Effector memory CD4-positive, alpha-beta T cell (primary cell): ENCODE results near the gene RETREG2.

Experiments used
- DNase-seq, 3 donors: peaks; one replicate each; pipeline ENCODE4 v3.0.0-alpha.2; 2020
- H3K27ac ChIP-seq: 2 replicates; pipeline ENCODE4 v1.7.0; 2013; ENCODE audit warnings: mild to moderate bottlenecking, low read length, moderate library complexity; ENCODE audit not compliant: insufficient read depth, poor library complexity, severe bottlenecking
- H3K27me3 ChIP-seq: replicated peaks from 2 replicates; pipeline ENCODE4 v1.7.0; 2013; ENCODE audit warnings: mild to moderate bottlenecking, low read length; ENCODE audit not compliant: insufficient read depth, control insufficient read depth, poor library complexity, severe bottlenecking
- H3K36me3 ChIP-seq: 2 replicates; pipeline ENCODE4 v1.7.0; 2013; ENCODE audit warnings: mild to moderate bottlenecking, low read length, moderate library complexity; ENCODE audit not compliant: control insufficient read depth, insufficient read depth
- H3K4me1 ChIP-seq: 2 replicates; pipeline ENCODE4 v1.7.0; 2013; ENCODE audit warnings: low read length, mild to moderate bottlenecking; ENCODE audit not compliant: control insufficient read depth, insufficient read depth, poor library complexity, severe bottlenecking
- H3K4me3 ChIP-seq: 2 replicates; pipeline ENCODE4 v1.7.0; 2013; ENCODE audit warnings: low read length, low read depth, mild to moderate bottlenecking; ENCODE audit not compliant: insufficient read depth, poor library complexity, severe bottlenecking
- H3K9me3 ChIP-seq: 2 replicates; pipeline ENCODE4 v1.7.0; 2013; ENCODE audit warnings: mild to moderate bottlenecking, low read length, moderate library complexity; ENCODE audit not compliant: control insufficient read depth

Gene RETREG2

GRCh38 chr2:219155054-219155644 is 22.9 kb upstream of the RETREG2 start:
- Histone ChIP-seq H3K27me3 (no peaks in the 10 kb centered on the region), H3K4me1 (peaks cover 6% of the 10 kb centered on the region), H3K36me3 (peaks cover 20% of the 10 kb centered on the region), H3K27ac (no peak overlapping the region), H3K4me3 (no peak overlapping the region), H3K9me3 (no peaks in the 10 kb centered on the region)
- peak in 2 of 3 donors; percentile 4 to 18 for DNase-seq

- DNase-seq: no peak
- Histone ChIP-seq H3K4me3 (no peak overlapping the region), H3K36me3 (peaks cover 16% of the 10 kb centered on the region), H3K27ac (no peak overlapping the region), H3K9me3 (no peaks in the 10 kb centered on the region), H3K4me1 (peaks cover 11% of the 10 kb centered on the region), H3K27me3 (no peaks in the 10 kb centered on the region)
These were observed 20.7 kb upstream of the RETREG2 start for GRCh38 chr2:219157396-219157795.

- Histone ChIP-seq H3K4me3 (no peak overlapping the region), H3K9me3 (no peaks in the 10 kb centered on the region), H3K27me3 (no peaks in the 10 kb centered on the region), H3K36me3 (peaks cover 16% of the 10 kb centered on the region), H3K4me1 (peaks cover 11% of the 10 kb centered on the region), H3K27ac (no peak overlapping the region)
- DNase-seq: no peak
These were observed 20.1 kb upstream of the RETREG2 start for GRCh38 chr2:219158025-219158424.

GRCh38 chr2:219158586-219158985 is 19.5 kb upstream of the RETREG2 start:
- no peaks in the 10 kb centered on the region for H3K27me3 ChIP-seq
- no peak for DNase-seq

GRCh38 chr2:219159771-219160185 is 18.3 kb upstream of the RETREG2 start:
- Histone ChIP-seq H3K4me1 (peaks cover 11% of the 10 kb centered on the region), H3K27me3 (no peaks in the 10 kb centered on the region), H3K9me3 (no peaks in the 10 kb centered on the region), H3K36me3 (peaks cover 8% of the 10 kb centered on the region), H3K27ac (peak overlapping the region; percentile 72), H3K4me3 (peak overlapping the region; percentile 68)
- no peak for DNase-seq

More at GRCh38 chr2:219158586-219158985, 19.5 kb upstream of the RETREG2 start:
- no peak overlapping the region for H3K27ac ChIP-seq
- no peaks in the 10 kb centered on the region for H3K9me3 ChIP-seq
- no peak overlapping the region for H3K4me3 ChIP-seq
- peaks cover 12% of the 10 kb centered on the region for H3K36me3 ChIP-seq
- peaks cover 11% of the 10 kb centered on the region for H3K4me1 ChIP-seq

- Histone ChIP-seq H3K27ac (peak within 1 kb of the TSS; percentile 72), H3K36me3 (peaks cover 8% of the 10 kb centered on the region), H3K4me1 (peaks cover 11% of the 10 kb centered on the region), H3K4me3 (peak within 1 kb of the TSS; percentile 68), H3K27me3 (no peaks in the 10 kb centered on the region), H3K9me3 (no peaks in the 10 kb centered on the region)
- DNase-seq: peak; percentile 88 to 89 (median 89)
These were observed 17.7 kb upstream of the RETREG2 start, which contains the start of gene NHEJ1 for GRCh38 chr2:219160186-219161017. NHEJ1 (minus strand) TSS chr2:219160815; CDS start chr2:219158362, 2,453 bp downstream.

GRCh38 chr2:219161097-219161496 is 17.0 kb upstream of the RETREG2 start:
- H3K4me3 ChIP-seq: peak overlapping the region; percentile 68
- H3K27me3 ChIP-seq: no peaks in the 10 kb centered on the region
- peaks cover 8% of the 10 kb centered on the region for H3K36me3 ChIP-seq
- H3K9me3 ChIP-seq: no peaks in the 10 kb centered on the region
- peak overlapping the region; percentile 72 for H3K27ac ChIP-seq
- DNase-seq: no peak
- H3K4me1 ChIP-seq: peaks cover 11% of the 10 kb centered on the region

- Histone ChIP-seq H3K27me3 (no peaks in the 10 kb centered on the region), H3K27ac (no peak overlapping the region), H3K36me3 (no peaks in the 10 kb centered on the region), H3K9me3 (no peaks in the 10 kb centered on the region), H3K4me1 (peaks cover 11% of the 10 kb centered on the region), H3K4me3 (no peak overlapping the region)
- DNase-seq: no peak
These were observed 14.9 kb upstream of the RETREG2 start for GRCh38 chr2:219163156-219163555.

GRCh38 chr2:219165058-219165911 is 12.8 kb upstream of the RETREG2 start:
- DNase-seq: no peak
- Histone ChIP-seq H3K4me1 (peaks cover 6% of the 10 kb centered on the region), H3K4me3 (no peak overlapping the region), H3K9me3 (no peaks in the 10 kb centered on the region), H3K27me3 (no peaks in the 10 kb centered on the region), H3K27ac (no peak overlapping the region), H3K36me3 (no peaks in the 10 kb centered on the region)
